Peyer's patch (tissue), 4 donors: Measurements from ENCODE around the gene PDE10A.

ENCODE experiments used
- CTCF ChIP-seq, 6 experiments: fragments of 450-650 bp in 4 of 6; fragments of 200-600 bp in 2 of 6; sonication (generic) in 1 of 6; IDR thresholded peaks; one replicate each; pipeline ENCODE4 v1.5.1; 2017 to 2019; ENCODE audit warnings: antibody characterized with exemption in 6 of 6, mild to moderate bottlenecking in 3 of 6, moderate library complexity in 1 of 6
- POLR2A ChIP-seq, 2 donors: fragments of 450-650 bp; IDR thresholded peaks; one replicate each; pipeline ENCODE4 v1.5.1; 2017; ENCODE audit warnings: antibody characterized with exemption in 2 of 2, mild to moderate bottlenecking in 2 of 2, moderate library complexity in 2 of 2

DNA sequence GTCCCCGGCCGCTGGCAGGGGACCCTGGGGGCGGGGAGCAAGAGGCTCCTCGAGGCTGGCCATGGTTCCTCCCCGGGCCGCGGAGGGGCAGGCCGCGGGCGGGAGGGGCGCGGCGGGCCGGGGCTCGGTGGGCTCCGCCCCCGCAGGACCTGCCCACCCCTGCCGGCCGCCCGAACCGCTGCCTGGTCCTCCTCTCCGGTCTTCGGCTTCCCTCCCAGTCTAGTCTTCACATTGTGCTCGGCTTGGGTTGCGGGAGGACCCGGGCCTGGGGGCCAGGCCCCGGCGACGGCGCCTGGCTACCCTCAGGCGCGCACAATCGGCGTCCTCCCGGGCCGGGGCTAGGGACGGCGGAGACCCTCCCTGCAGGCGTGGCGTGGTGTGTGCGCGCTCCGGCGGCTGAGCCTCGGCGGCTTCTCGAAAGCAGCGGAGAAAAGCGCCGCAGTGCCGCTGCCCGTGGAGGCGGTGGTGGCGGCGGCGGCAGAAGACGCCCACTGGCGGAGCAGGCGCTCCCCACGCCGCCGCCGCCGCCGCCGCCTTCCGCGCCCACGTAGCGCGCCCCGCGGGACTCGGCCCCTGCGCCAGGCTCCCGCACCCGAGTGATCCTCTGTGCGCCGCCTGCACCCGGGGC lies at the start of gene PDE10A:
- TF ChIP-seq POLR2A (IDR thresholded peaks at IDR 0.05) (no peak), CTCF (IDR thresholded peaks at IDR 0.05) (no peak)
